Measurements from ENCODE around the gene EFCAB14. TPM values are rescaled to one million over a fixed set of nuclear protein-coding genes. Genes with fewer than 3 reads are reported as not detected.
A peak's percentile ranks its signal among the peaks of the same experiment; 100 is the strongest.

The EFCAB14 gene
- total RNA-seq, 4 donors from 2014 or later: 68.7 to 98.8 (median 88.9) TPM

DNA sequence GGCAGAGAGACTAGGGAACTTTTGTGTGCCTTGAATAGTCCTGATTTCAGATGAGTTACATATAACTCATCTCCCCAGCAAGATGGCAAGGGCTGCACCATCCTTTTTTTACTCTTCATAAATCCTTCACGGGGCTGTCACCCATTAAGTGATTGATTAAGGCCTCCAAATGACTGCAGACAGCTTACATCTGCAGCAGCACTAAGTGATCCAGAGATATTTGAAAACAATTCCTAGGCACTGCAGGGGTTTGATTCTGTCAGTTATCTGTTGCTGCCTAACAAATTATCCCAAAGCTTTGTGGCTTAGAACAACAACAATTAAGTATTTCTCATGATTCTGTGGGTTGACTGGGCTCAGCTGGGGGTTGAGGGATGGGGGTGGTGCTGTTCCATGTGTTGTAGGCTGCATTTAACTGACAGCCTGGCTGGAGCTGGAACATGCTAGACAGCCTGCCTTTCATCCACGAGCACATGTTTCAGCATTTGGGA is 27.9 kb downstream of the EFCAB14 start:
- H3K9me3 ChIP-seq: no peaks in the 10 kb centered on the region
- peaks cover 0 to 55% (median 19%) of the 10 kb centered on the region in 3 donors for H3K4me1 ChIP-seq
- no peak for TF ChIP-seq POLR2A (IDR thresholded peaks at IDR 0.05)
- no peak for TF ChIP-seq CTCF (IDR thresholded peaks at IDR 0.05)
- no peak for DNase-seq
- H3K27me3 ChIP-seq: no peaks in the 10 kb centered on the region
- WGBS, 2 donors: 72 to 75% methylated on average over 2 of the region's 2 CpGs
- intact Hi-C loops (cut with DNase I): no loop called here
- H3K4me3 ChIP-seq: no peak overlapping the region
- peaks cover 8 to 88% (median 25%) of the 10 kb centered on the region in 3 donors for H3K36me3 ChIP-seq
- H3K27ac ChIP-seq: no peak overlapping the region

- DNase-seq: no peak
- Histone ChIP-seq H3K27ac (no peak overlapping the region), H3K36me3 (peaks cover under 1 to 88% (median 18%) of the 10 kb centered on the region in 3 donors)
These were observed 29.0 kb downstream of the EFCAB14 start for GRCh38 chr1:46689897-46690296.

DNA sequence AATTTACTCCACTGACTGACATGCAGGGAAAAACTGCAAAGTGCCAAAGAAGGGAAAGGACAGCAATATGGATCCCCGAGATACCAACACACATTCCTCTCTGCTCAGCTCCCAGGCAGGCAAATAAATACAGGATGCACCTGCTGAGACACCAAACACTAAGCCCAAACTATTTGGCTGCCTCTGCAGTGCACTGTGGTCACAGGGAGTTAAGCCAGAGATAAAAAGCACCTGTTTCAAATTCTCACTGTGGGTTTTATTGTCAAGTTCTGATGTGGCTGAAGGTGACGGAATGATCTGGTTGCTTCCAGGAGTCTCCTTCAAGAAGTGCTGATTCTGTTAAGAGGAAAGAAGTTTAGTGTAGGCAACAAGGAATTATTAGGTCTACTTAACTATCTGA is 29.6 kb downstream of the EFCAB14 start:
- no peak overlapping the region for H3K4me3 ChIP-seq
- H3K4me1 ChIP-seq: peaks cover 0 to 57% (median 19%) of the 10 kb centered on the region in 3 donors
- H3K36me3 ChIP-seq: peaks cover 0 to 89% (median 21%) of the 10 kb centered on the region in 3 donors
- no peak for DNase-seq
- WGBS, 2 donors: 78 to 90% methylated on average over 2 of the region's 2 CpGs
- no peaks in the 10 kb centered on the region for H3K27me3 ChIP-seq
- intact Hi-C loops (cut with DNase I): no loop called here
- TF ChIP-seq CTCF (IDR thresholded peaks at IDR 0.05) (no peak), POLR2A (IDR thresholded peaks at IDR 0.05) (no peak)
- H3K27ac ChIP-seq: peak overlapping the region in 1 of 4 donors; percentile 78
- H3K9me3 ChIP-seq: no peaks in the 10 kb centered on the region

More at GRCh38 chr1:46689897-46690296, 29.0 kb downstream of the EFCAB14 start:
- Histone ChIP-seq H3K4me3 (no peak overlapping the region), H3K9me3 (no peaks in the 10 kb centered on the region), H3K27me3 (no peaks in the 10 kb centered on the region), H3K4me1 (peaks cover 0 to 57% (median 19%) of the 10 kb centered on the region in 3 donors)
- TF ChIP-seq POLR2A (IDR thresholded peaks at IDR 0.05) (no peak), CTCF (IDR thresholded peaks at IDR 0.05) (no peak)
- 82 to 92% methylated on average over 1 of the region's 1 CpG for WGBS, 2 donors
- intact Hi-C loops (cut with DNase I): no loop called here

DNA sequence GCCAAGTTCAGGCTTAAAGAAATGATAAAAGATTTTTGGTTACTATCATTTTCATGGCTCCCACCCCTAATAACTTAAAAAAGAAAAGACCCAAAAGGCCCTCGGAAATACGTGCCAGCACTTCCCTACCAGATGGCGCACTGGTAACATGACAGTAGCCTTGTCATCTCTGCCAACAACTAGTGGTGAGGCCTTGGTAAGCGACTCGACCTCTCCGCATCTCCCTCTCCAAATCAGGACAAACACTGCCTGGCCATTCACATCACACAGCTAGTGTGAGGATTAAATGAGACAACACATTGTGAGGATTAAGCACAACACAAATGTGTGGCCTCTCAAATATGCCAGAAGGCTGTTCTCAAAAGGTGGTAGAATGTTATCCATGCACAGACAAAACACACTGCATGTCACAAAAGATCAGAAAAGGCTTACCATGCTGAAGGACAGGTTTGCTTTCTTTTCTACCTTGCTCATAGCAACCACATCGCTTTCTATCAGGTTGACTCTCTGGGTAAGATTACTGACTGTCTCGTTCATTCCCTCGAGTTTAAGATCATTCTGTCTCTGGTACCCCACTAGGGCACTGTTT is 30.9 kb downstream of the EFCAB14 start:
- Histone ChIP-seq H3K27ac (peak overlapping the region in 3 of 4 donors; percentile 4 to 78 (median 75)), H3K4me3 (no peak overlapping the region), H3K36me3 (peaks cover 4 to 95% (median 26%) of the 10 kb centered on the region in 3 donors), H3K9me3 (no peaks in the 10 kb centered on the region), H3K4me1 (peaks cover 0 to 52% (median 19%) of the 10 kb centered on the region in 3 donors), H3K27me3 (no peaks in the 10 kb centered on the region)
- intact Hi-C loops (cut with DNase I): no loop called here
- DNase-seq: no peak
- 59 to 60% methylated on average over 9 of the region's 9 CpGs for WGBS, 2 donors
- TF ChIP-seq CTCF (IDR thresholded peaks at IDR 0.05) (no peak), POLR2A (IDR thresholded peaks at IDR 0.05) (no peak)

DNA sequence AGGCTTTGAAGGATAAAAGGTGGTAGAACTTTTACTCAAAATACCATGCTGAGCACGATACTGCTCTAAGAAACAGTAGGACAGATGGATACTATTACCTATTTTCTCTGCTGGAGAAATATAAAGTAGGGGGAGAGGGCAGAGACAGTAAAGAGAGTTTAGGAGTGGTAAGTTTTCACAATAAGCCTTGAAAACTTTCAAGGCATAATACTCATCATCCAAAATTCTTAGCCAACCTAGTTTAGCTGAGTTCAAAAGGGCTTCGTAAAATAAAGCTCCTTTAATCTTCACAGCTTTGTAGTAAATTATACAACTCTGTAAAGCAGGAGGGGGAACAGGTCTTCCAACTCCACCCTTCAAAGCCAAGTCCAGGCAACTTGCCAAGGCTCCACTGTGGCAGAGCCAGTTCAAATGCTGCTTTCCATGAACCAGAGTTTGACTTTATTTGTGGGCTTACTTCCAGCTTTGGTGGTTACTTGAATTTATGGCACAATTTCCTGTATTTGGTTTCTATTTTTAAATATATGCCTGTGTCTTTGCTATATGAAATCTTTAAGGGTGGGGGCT is 31.7 kb downstream of the EFCAB14 start:
- Histone ChIP-seq H3K27ac (peak overlapping the region in 3 of 4 donors; percentile 47 to 78 (median 75)), H3K27me3 (no peaks in the 10 kb centered on the region), H3K9me3 (no peaks in the 10 kb centered on the region), H3K36me3 (peaks cover 9 to 95% (median 34%) of the 10 kb centered on the region in 3 donors), H3K4me3 (no peak overlapping the region), H3K4me1 (peaks cover 0 to 52% (median 19%) of the 10 kb centered on the region in 3 donors)
- no peak for DNase-seq
- WGBS, 2 donors: 23 to 36% methylated on average over 2 of the region's 2 CpGs
- TF ChIP-seq CTCF (IDR thresholded peaks at IDR 0.05) (no peak), POLR2A (IDR thresholded peaks at IDR 0.05) (no peak)
- intact Hi-C loops (cut with DNase I): no loop called here
